Body of pancreas (tissue), 4 donors: ENCODE results near the gene ASTN2. TPM values are rescaled to one million over a fixed set of nuclear protein-coding genes. Genes with fewer than 3 reads are reported as not detected.

ENCODE experiments used
- ATAC-seq: fragments of 150-250 bp; one replicate; pipeline ENCODE4 v1.9.1; 2016
- DNase-seq, 4 donors: peaks; one replicate each; pipeline ENCODE4 v3.0.0-alpha.2; 2019
- H3K27ac ChIP-seq, 4 donors: fragments of 200-600 bp; sonication (generic); 1 replicate in 3 of 4; 2 replicates in 1 of 4; pipeline versions ENCODE4 v1.5.1 to v1.6.1; 2016 to 2019; ENCODE audit warnings: mild to moderate bottlenecking in 1 of 4, mixed read lengths in 1 of 4, moderate library complexity in 1 of 4
- H3K27me3 ChIP-seq, 2 donors: fragments of 200-600 bp; sonication (generic); one replicate each; pipeline ENCODE4 v1.6.0; 2016; ENCODE audit warnings: mild to moderate bottlenecking in 1 of 2
- H3K36me3 ChIP-seq, 2 donors: fragments of 200-600 bp; sonication (generic); replicated peaks in 1 of 2; 2 replicates each; pipeline ENCODE4 v1.5.1; 2016; ENCODE audit warnings: low read depth in 2 of 2; ENCODE audit not compliant: insufficient read depth in 1 of 2
- H3K4me1 ChIP-seq: fragments of 200-600 bp; sonication (generic); one replicate; pipeline ENCODE4 v1.6.0; 2016
- H3K4me3 ChIP-seq, 2 donors: fragments of 200-600 bp; sonication (generic); 1 replicate in 1 of 2; 2 replicates in 1 of 2; pipeline ENCODE4 v1.5.1; 2016 to 2019
- H3K9me3 ChIP-seq, 3 donors: fragments of 200-600 bp; sonication (generic); 1 replicate in 2 of 3; 2 replicates in 1 of 3; pipeline ENCODE4 v1.5.1; 2016
- POLR2A ChIP-seq, 3 donors: fragments of 450-650 bp; IDR thresholded peaks; one replicate each; pipeline ENCODE4 v1.6.1; 2016; ENCODE audit warnings: antibody characterized with exemption in 3 of 3, mild to moderate bottlenecking in 2 of 3
- WGBS, 2 donors: methylation state at CpG; one replicate each; pipeline ENCODE4 v1.1.5; 2017; 5-methylcytosine and 5-hydroxymethylcytosine counted together
- intact Hi-C: fragments of 100-400 bp; cut with DNase I; formaldehyde crosslinking; loops from one replicate; pipeline ENCODE4 v1.15.1; 2023
- small RNA-seq: library from RNA; depleted of rRNA; stranded (forward); fragments of <200 nt; gene quantifications from one replicate; pipeline ENCODE3, GENCODE V24; 2016
- total RNA-seq, 2 donors: library from RNA; depleted of rRNA; stranded (reverse); fragments of >200 nt; gene quantifications; one replicate each; pipeline ENCODE4 v1.1.0, GENCODE V29; 2016
- TF ChIP-seq, protein P1 (sequence below), 7 experiments: fragments of 450-650 bp in 4 of 7; fragments of 200-600 bp in 3 of 7; sonication (generic) in 3 of 7; IDR thresholded peaks; one replicate each; pipeline ENCODE4 v1.5.1; 2016 to 2019; ENCODE audit warnings: antibody characterized with exemption in 7 of 7

The ASTN2 gene
- total RNA-seq, 2 donors from 2014 or later, result 8.2 to 9.6 TPM

DNA sequence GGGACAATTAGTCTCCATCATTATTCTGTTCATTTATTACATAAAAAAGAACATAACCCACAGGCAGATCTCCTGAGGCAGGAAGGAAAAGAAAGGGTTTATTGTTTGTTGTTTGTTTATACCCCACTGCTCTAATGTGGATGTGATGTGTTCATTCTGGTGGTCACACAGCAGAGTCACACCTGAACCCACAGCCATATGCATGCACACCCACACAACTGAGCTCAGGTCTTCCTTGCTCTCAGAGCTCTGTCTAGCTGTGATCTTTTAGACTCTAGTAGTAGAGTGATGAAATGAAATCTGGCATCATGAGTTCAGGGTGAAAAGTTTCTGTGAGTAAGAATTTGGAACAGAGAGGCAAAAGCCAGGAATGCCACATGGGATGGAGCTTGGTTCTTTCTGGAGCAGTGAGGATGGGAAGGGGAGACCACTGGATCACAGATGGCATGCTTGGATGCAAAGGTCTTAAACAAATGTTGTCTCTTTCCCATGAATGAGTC is 1034.3 kb downstream of the ASTN2 start:
- no peaks in the 10 kb centered on the region for H3K27me3 ChIP-seq
- H3K27ac ChIP-seq, result no peak overlapping the region
- TF ChIP-seq POLR2A (IDR thresholded peaks at IDR 0.05), result no peak
- TF ChIP-seq, protein P1, sequence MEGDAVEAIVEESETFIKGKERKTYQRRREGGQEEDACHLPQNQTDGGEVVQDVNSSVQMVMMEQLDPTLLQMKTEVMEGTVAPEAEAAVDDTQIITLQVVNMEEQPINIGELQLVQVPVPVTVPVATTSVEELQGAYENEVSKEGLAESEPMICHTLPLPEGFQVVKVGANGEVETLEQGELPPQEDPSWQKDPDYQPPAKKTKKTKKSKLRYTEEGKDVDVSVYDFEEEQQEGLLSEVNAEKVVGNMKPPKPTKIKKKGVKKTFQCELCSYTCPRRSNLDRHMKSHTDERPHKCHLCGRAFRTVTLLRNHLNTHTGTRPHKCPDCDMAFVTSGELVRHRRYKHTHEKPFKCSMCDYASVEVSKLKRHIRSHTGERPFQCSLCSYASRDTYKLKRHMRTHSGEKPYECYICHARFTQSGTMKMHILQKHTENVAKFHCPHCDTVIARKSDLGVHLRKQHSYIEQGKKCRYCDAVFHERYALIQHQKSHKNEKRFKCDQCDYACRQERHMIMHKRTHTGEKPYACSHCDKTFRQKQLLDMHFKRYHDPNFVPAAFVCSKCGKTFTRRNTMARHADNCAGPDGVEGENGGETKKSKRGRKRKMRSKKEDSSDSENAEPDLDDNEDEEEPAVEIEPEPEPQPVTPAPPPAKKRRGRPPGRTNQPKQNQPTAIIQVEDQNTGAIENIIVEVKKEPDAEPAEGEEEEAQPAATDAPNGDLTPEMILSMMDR (IDR thresholded peaks at IDR 0.05), result no peak
- no peaks in the 10 kb centered on the region for H3K36me3 ChIP-seq
- ATAC-seq (no peak), DNase-seq (no peak)
- no peaks in the 10 kb centered on the region for H3K9me3 ChIP-seq
- no peak overlapping the region for H3K4me3 ChIP-seq
- intact Hi-C loops, result no loop called here
- no peaks in the 10 kb centered on the region for H3K4me1 ChIP-seq

DNA sequence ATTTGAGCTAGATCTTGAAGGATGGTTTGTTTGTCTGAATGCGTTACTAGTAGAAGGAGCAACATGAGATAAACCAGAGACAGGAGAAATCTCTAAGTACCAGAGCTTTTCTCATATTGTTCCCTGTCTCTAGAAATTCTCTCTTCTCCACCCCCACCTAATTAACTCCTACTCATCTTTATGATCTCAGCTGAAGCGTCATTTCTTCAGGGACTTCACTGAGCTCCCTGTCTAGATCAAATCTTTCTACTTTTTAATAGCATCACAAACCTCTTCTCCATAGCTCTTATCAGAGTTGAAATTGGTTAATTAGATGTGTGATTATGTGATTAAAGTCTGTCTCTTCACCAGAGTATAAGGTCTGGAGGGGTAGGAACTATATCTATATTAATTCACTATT is 1035.0 kb downstream of the ASTN2 start:
- DNase-seq, result no peak
- intact Hi-C loops, result no loop called here

DNA sequence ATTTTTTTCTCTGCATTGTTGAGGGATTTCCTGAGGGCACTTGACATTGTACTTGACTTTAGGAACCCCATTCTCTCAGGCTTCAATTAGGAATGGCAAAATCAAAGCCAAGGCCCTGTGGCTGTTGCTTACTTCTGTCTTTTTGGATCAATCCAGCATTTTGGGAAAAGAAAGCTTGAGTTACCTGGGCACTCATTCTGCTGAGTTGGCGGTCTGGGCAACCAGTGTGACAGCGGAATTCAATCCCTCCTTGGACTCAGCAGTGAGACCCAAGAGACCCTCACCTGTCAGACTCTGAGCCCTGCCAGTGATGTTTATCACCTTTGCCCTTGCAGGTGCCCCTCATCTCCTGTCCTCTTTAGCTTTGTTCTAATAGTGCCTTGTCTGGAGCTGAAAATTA is 1036.0 kb downstream of the ASTN2 start:
- Histone ChIP-seq H3K4me3 (no peak overlapping the region), H3K4me1 (no peaks in the 10 kb centered on the region), H3K27me3 (no peaks in the 10 kb centered on the region), H3K9me3 (no peaks in the 10 kb centered on the region), H3K36me3 (no peaks in the 10 kb centered on the region), H3K27ac (no peak overlapping the region)
- no peak for TF ChIP-seq POLR2A (IDR thresholded peaks at IDR 0.05)
- TF ChIP-seq, protein P1 (IDR thresholded peaks at IDR 0.05), result no peak
- DNase-seq, result no peak
- no peak for ATAC-seq
- intact Hi-C loops, result no loop called here
- WGBS, 2 donors, result 93 to 100% methylated on average over 2 of the region's 2 CpGs

More for the DNA sequence above, 1035.0 kb downstream of the ASTN2 start:
- Histone ChIP-seq H3K27ac (no peak overlapping the region), H3K27me3 (no peaks in the 10 kb centered on the region), H3K4me1 (no peaks in the 10 kb centered on the region), H3K4me3 (no peak overlapping the region), H3K9me3 (no peaks in the 10 kb centered on the region), H3K36me3 (no peaks in the 10 kb centered on the region)
- TF ChIP-seq, protein P1 (IDR thresholded peaks at IDR 0.05), result no peak
- TF ChIP-seq POLR2A (IDR thresholded peaks at IDR 0.05), result no peak
- ATAC-seq, result no peak
- WGBS, 2 donors, result 79 to 93% methylated on average over 2 of the region's 2 CpGs

DNA sequence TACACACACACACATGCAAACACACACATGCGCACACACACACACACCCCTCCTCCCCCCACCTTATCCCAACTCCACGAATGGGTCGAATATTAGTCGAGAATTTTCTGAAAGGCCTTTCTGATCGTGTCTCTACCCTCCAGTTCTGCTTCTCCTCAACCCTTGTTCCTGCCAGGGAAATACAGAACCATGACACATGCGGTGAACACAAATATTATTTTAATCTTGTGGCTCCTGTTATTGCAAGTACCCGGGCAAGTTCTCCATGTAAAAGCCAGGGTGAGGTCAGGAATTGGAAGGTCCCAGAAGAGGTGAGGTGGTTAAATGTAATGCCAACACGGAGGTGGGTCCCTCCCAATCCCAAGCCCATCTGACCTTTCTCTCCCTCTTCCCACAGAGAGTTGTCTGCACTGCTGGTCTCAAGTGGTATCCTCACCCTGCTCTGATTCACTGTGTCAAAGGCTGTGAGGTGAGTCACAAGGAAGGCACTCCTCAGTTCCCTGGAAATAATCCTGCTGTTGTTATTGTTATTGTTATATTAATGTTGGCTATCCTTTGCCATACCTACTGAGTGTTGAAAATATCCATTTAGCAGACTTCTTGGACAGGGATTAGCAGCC is 1037.6 kb downstream of the ASTN2 start:
- no peaks in the 10 kb centered on the region for H3K4me1 ChIP-seq
- 71 to 74% methylated on average over 8 of the region's 8 CpGs for WGBS, 2 donors
- DNase-seq (no peak), ATAC-seq (no peak)
- TF ChIP-seq POLR2A (IDR thresholded peaks at IDR 0.05), result no peak
- TF ChIP-seq, protein P1 (IDR thresholded peaks at IDR 0.05), result no peak
- H3K27me3 ChIP-seq, result no peaks in the 10 kb centered on the region
- H3K4me3 ChIP-seq, result no peak overlapping the region
- no peaks in the 10 kb centered on the region for H3K9me3 ChIP-seq
- no peaks in the 10 kb centered on the region for H3K36me3 ChIP-seq
- H3K27ac ChIP-seq, result no peak overlapping the region
- intact Hi-C loops, result no loop called here

Small RNAs within 50 kb of the gene (small RNA-seq; reads per million reads assigned to genes)
- not detected for gene SNORA70C
